IMR-90 (cell line): Measurements from ENCODE around the gene RNF2. TPM values are rescaled to one million over a fixed set of nuclear protein-coding genes. Genes with fewer than 3 reads are reported as not detected.
"Not testable (repeated sequence)": the region's sequence is repeated elsewhere in the genome, so short reads cannot be mapped to it uniquely, and the experiment has no call there.

Source experiments
- ATAC-seq: fragments of 200-7000 bp; cut with Tn5 transposase; 2 replicates; pipeline ENCODE4 v1.9.1; 2020; ENCODE audit warnings: low read depth, mild to moderate bottlenecking, moderate library complexity
- BruUV-seq: library from RNA; stranded (reverse); fragments of 400-500 nt; replicated peaks from 2 replicates; lab custom pipeline; 2021; lab: Mats Ljungman, UMichigan
- CTCF ChIA-PET: fragments of 300-600 bp; formaldehyde crosslinking; extraction: SDS; loops from one replicate; lab custom pipeline; 2021; ENCODE audit warnings: antibody characterized with exemption; lab: Yijun Ruan, JAX
- POLR2A ChIA-PET: fragments of 300-600 bp; sonication (Branson Sonifier 250); formaldehyde crosslinking; loops from one replicate; lab custom pipeline; 2022; ENCODE audit warnings: antibody characterized with exemption; ENCODE audit not compliant: unreplicated experiment; lab: Charles Lee
- DNase-seq: peaks from one replicate; pipeline ENCODE4 v3.0.0; 2013
- H2AFZ ChIP-seq: replicated peaks from 2 replicates; pipeline ENCODE3; 2013; ENCODE audit warnings: low read length, mild to moderate bottlenecking; ENCODE audit not compliant: poor library complexity
- H2AK5ac ChIP-seq: 2 replicates; pipeline ENCODE4 v1.6.1; 2013; ENCODE audit warnings: low read depth, low read length, inconsistent platforms
- H2AK9ac ChIP-seq: replicated peaks from 2 replicates; pipeline ENCODE3; 2013; ENCODE audit warnings: mild to moderate bottlenecking, low read depth, low read length, moderate library complexity; ENCODE audit not compliant: poor library complexity
- H2BK120ac ChIP-seq: 2 replicates; pipeline ENCODE4 v1.6.1; 2013; ENCODE audit warnings: low read depth, low read length, inconsistent platforms
- H2BK15ac ChIP-seq: 3 replicates; pipeline ENCODE4 v1.6.1; 2013; ENCODE audit warnings: low read depth, low read length, inconsistent platforms
- H2BK20ac ChIP-seq: 2 replicates; pipeline ENCODE4 v1.6.1; 2013; ENCODE audit warnings: low read depth, mild to moderate bottlenecking, inconsistent platforms, low read length, moderate library complexity
- H2BK5ac ChIP-seq: 2 replicates; pipeline ENCODE4 v1.6.1; 2013; ENCODE audit warnings: mild to moderate bottlenecking, low read depth, low read length, inconsistent platforms; ENCODE audit not compliant: poor library complexity, severe bottlenecking
- H3K14ac ChIP-seq: replicated peaks from 2 replicates; pipeline ENCODE4 v1.6.1; 2013; ENCODE audit warnings: low read depth, low read length, inconsistent platforms
- H3K18ac ChIP-seq: 2 replicates; pipeline ENCODE4 v1.6.1; 2013; ENCODE audit warnings: low read depth, low read length, control low read depth
- H3K23ac ChIP-seq: 2 replicates; pipeline ENCODE4 v1.6.1; 2013; ENCODE audit warnings: low read depth, low read length, inconsistent platforms
- H3K27ac ChIP-seq: 2 replicates; pipeline ENCODE4 v1.5.1; 2013; ENCODE audit warnings: mild to moderate bottlenecking, control low read depth, low read length; ENCODE audit not compliant: insufficient read depth
- H3K27me3 ChIP-seq: 2 replicates; pipeline ENCODE4 v1.6.1; 2013; ENCODE audit warnings: low read length; ENCODE audit not compliant: control insufficient read depth, insufficient read depth
- H3K36me3 ChIP-seq: 2 replicates; pipeline ENCODE4 v1.6.1; 2013; ENCODE audit warnings: low read length, mixed read lengths; ENCODE audit not compliant: control insufficient read depth, insufficient read depth
- H3K4ac ChIP-seq: 2 replicates; pipeline ENCODE4 v1.6.1; 2013; ENCODE audit warnings: low read depth, low read length, inconsistent platforms
- H3K4me1 ChIP-seq: 2 replicates; pipeline ENCODE4 v1.6.1; 2013; ENCODE audit warnings: low read length, mixed read lengths; ENCODE audit not compliant: control insufficient read depth, insufficient read depth
- H3K4me2 ChIP-seq: 2 replicates; pipeline ENCODE4 v1.6.1; 2013; ENCODE audit warnings: low read depth, mild to moderate bottlenecking, control low read depth, low read length, moderate library complexity
- H3K4me3 ChIP-seq: 2 replicates; pipeline ENCODE4 v1.5.1; 2013; ENCODE audit warnings: low read depth, mild to moderate bottlenecking, control low read depth, low read length, moderate library complexity; ENCODE audit not compliant: insufficient read depth
- H3K56ac ChIP-seq: 2 replicates; pipeline ENCODE4 v1.6.1; 2013; ENCODE audit warnings: low read length, inconsistent platforms; ENCODE audit not compliant: insufficient read depth; ENCODE audit errors: extremely low read depth
- H3K79me1 ChIP-seq, 2 experiments: 2 replicates each; pipeline ENCODE4 v1.6.1; 2013; ENCODE audit warnings: low read length in 2 of 2, inconsistent platforms in 1 of 2, low read depth in 1 of 2
- H3K9ac ChIP-seq: 2 replicates; pipeline ENCODE4 v1.6.1; 2013; ENCODE audit warnings: low read depth, low read length, control low read depth
- H3K9me1 ChIP-seq: 2 replicates; pipeline ENCODE4 v1.6.1; 2013; ENCODE audit warnings: low read length, inconsistent platforms; ENCODE audit not compliant: insufficient read depth
- H3K9me3 ChIP-seq: 2 replicates; pipeline ENCODE4 v1.6.1; 2013; ENCODE audit warnings: low read length; ENCODE audit not compliant: control insufficient read depth, insufficient read depth
- H4K20me1 ChIP-seq: 2 replicates; pipeline ENCODE4 v1.6.1; 2013; ENCODE audit warnings: low read length, inconsistent platforms; ENCODE audit not compliant: insufficient read depth
- H4K5ac ChIP-seq: 2 replicates; pipeline ENCODE4 v1.6.1; 2013; ENCODE audit warnings: mild to moderate bottlenecking, low read depth, low read length, control low read depth
- H4K8ac ChIP-seq, 2 experiments: 2 replicates each; pipeline ENCODE4 v1.6.1; 2013; ENCODE audit warnings: low read depth in 2 of 2, low read length in 2 of 2, control low read depth in 1 of 2, inconsistent platforms in 1 of 2
- H4K91ac ChIP-seq: 2 replicates; pipeline ENCODE4 v1.6.1; 2013; ENCODE audit warnings: low read depth, low read length, inconsistent platforms; ENCODE audit not compliant: insufficient read depth
- CEBPB ChIP-seq: IDR thresholded peaks from 2 replicates; pipeline ENCODE4 v1.6.1; 2012; ENCODE audit warnings: low read depth, low read length, improper control_type of control experiment
- CHD1 ChIP-seq: IDR thresholded peaks from 2 replicates; pipeline ENCODE4 v1.6.1; 2012; ENCODE audit warnings: low read depth, low read length, improper control_type of control experiment
- MAZ ChIP-seq: IDR thresholded peaks from 2 replicates; pipeline ENCODE4 v1.6.1; 2012; ENCODE audit warnings: low read depth, mild to moderate bottlenecking, low read length, improper control_type of control experiment, moderate library complexity, borderline replicate concordance
- MXI1 ChIP-seq: IDR thresholded peaks from 2 replicates; pipeline ENCODE4 v1.6.1; 2012; ENCODE audit warnings: low read depth, mild to moderate bottlenecking, low read length, moderate library complexity, borderline replicate concordance
- RAD21 ChIP-seq: IDR thresholded peaks from 2 replicates; pipeline ENCODE4 v1.6.1; 2012; ENCODE audit warnings: low read length, improper control_type of control experiment
- SMC3 ChIP-seq: fragments of 150-350 bp; IDR thresholded peaks from 2 replicates; pipeline ENCODE4 v1.6.1; 2016; ENCODE audit warnings: low read depth, mild to moderate bottlenecking, antibody characterized with exemption, low read length, moderate library complexity
- WGBS, 2 experiments: methylation state at CpG; one replicate each; pipeline versions ENCODE4 v1.1.5 to v1.1.7; 2013; ENCODE audit warnings: missing lambda C conversion rate in 2 of 2; ENCODE audit not compliant: insufficient read length in 1 of 2; ENCODE audit errors: extremely low coverage in 2 of 2; 5-methylcytosine and 5-hydroxymethylcytosine counted together
- dilution Hi-C: fragments of 300-500 bp; cut with HindIII; formaldehyde crosslinking; loops from one replicate; pipeline ENCODE4 v1.14.3; 2018; ENCODE audit warnings: low sequenced_read_pairs; ENCODE audit not compliant: unreplicated experiment
- in situ Hi-C: fragments of 300-500 bp; cut with MboI; formaldehyde crosslinking; loops from 3 replicates; pipeline ENCODE4 v1.14.3; 2019; ENCODE audit warnings: low sequenced_read_pairs, inconsistent platforms, mixed read lengths
- intact Hi-C: fragments of 100-400 bp; cut with micrococcal nuclease; formaldehyde crosslinking; loops from 2 replicates; pipeline ENCODE4 v1.10.0; 2022
- polyA plus RNA-seq, 3 experiments: library from polyadenylated mRNA; depleted of rRNA; stranded (reverse); fragments of >200 nt; gene quantifications; 2 replicates each; pipeline ENCODE4 v1.2.3, GENCODE V29; 2012; ENCODE audit warnings: low replicate concordance in 1 of 3
- total RNA-seq: library from RNA; depleted of rRNA; stranded (reverse); fragments of >200 nt; gene quantifications from 2 replicates; pipeline ENCODE4 v1.2.3, GENCODE V29; 2012

Gene RNF2
- total and polyA plus RNA-seq, 2 of the 4 experiments (the other 2 are of a cell fraction) = 22.6 to 48.8 TPM

GRCh38 chr1:185063719-185064118 is 18.4 kb downstream of the RNF2 start:
- Histone ChIP-seq H3K9ac (no peak overlapping the region), H2BK20ac (no peak overlapping the region), H3K4me3 (no peak overlapping the region), H3K18ac (no peak overlapping the region), H2BK120ac (no peak overlapping the region), H4K8ac (no peak overlapping the region), H3K27ac (no peak overlapping the region), H2BK5ac (no peak overlapping the region), H3K4ac (no peak overlapping the region), H3K23ac (no peak overlapping the region), H4K5ac (no peak overlapping the region), H3K4me1 (no peaks in the 10 kb centered on the region; the same call in 1 of the 2 replicates), H3K9me3 (0 out of 2 replicates have a peak, but pooled peaks cover 2% of the 10 kb centered on the region), H4K91ac (no peak overlapping the region), H3K79me1 (peaks cover 38 to 53% of the 10 kb centered on the region in 2 experiments), H2AFZ (no peak overlapping the region), H3K4me2 (no peak overlapping the region), H4K20me1 (peaks cover 16% of the 10 kb centered on the region; the same call in 1 of the 2 replicates), H3K56ac (no peak overlapping the region), H2AK5ac (no peak overlapping the region), H2BK15ac (no peak overlapping the region), H2AK9ac (no peak overlapping the region), H3K36me3 (no peaks in the 10 kb centered on the region), H3K14ac (no peak overlapping the region), H3K27me3 (no peaks in the 10 kb centered on the region), H3K9me1 (no peaks in the 10 kb centered on the region)
- no TSS peak for BruUV-seq
- ChIA-PET CTCF (no interaction called here), POLR2A (no interaction called here)
- TF ChIP-seq CEBPB (no peak), SMC3 (no peak), MXI1 (no peak), MAZ (no peak), RAD21 (no peak), CHD1 (no peak)
- in situ Hi-C loops (no loop called here), dilution Hi-C loops (no loop called here), intact Hi-C loops (no loop called here)
- DNase-seq (no peak), ATAC-seq (no peak)
- WGBS, 2 experiments = no CpG with 5 or more reads among the region's 2 CpGs

DNA sequence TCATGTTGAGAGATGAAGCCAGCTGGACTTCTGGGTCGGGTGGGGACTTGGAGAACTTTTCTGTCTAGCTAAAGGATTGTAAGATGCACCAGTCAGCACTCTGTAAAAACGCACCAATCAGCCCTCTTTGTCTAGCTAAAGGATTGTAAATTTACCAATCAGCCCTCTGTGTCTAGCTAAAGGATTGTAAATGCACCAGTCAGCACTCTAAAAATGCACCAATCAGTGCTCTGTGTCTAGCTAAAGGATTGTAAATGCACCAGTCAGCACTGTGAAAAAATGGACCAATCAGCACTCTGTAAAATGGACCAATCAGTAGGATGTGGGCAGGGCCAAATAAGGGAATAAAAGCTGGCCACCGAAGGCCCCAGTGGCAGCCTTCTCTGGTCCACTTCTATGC is 19.6 kb downstream of the RNF2 start:
- H3K56ac ChIP-seq, H2AFZ ChIP-seq, H3K9ac ChIP-seq, ATAC-seq, H3K4me3 ChIP-seq, in situ Hi-C loops, H3K4me1 ChIP-seq, POLR2A ChIA-PET, H3K4me2 ChIP-seq, H2BK20ac ChIP-seq, CTCF ChIA-PET, H3K4ac ChIP-seq, H2BK15ac ChIP-seq, H3K27me3 ChIP-seq, H3K23ac ChIP-seq, H2AK9ac ChIP-seq, H3K9me3 ChIP-seq, H3K36me3 ChIP-seq, H3K18ac ChIP-seq, DNase-seq, dilution Hi-C loops, H4K91ac ChIP-seq, H4K8ac ChIP-seq, BruUV-seq, H2BK120ac ChIP-seq, H3K27ac ChIP-seq, H3K14ac ChIP-seq, H4K5ac ChIP-seq, intact Hi-C loops, H3K9me1 ChIP-seq, H2BK5ac ChIP-seq, H2AK5ac ChIP-seq: not testable (repeated sequence)
- Histone ChIP-seq H3K79me1 (peaks cover 35 to 54% of the 10 kb centered on the region in 2 experiments), H4K20me1 (peaks cover 13% of the 10 kb centered on the region; the same call in 1 of the 2 replicates)
- WGBS, 2 experiments = no CpG with 5 or more reads among the region's 3 CpGs
